ENCODE results near the gene SCN8A.
"Not testable (repeated sequence)": the region's sequence is repeated elsewhere in the genome, so short reads cannot be mapped to it uniquely, and the experiment has no call there.

The SCN8A gene

GRCh38 chr12:51591016-51591901 is at the start of gene SCN8A:
SCN8A (plus strand) TSS chr12:51591233; CDS start chr12:51662818, 71,585 bp downstream.
- peak in 2 of 3 donors; percentile 6 to 49 for DNase-seq (ENCODE audit: low read depth in 3 of 3)

GRCh38 chr12:51546097-51546496 is 44.9 kb upstream of the SCN8A start:
- DNase-seq (ENCODE audit: low read depth in 3 of 3) = no peak

- no peak for DNase-seq (ENCODE audit: low read depth in 3 of 3)
These were observed 43.4 kb upstream of the SCN8A start for GRCh38 chr12:51547606-51548005.

GRCh38 chr12:51548241-51548640 is 42.8 kb upstream of the SCN8A start:
- DNase-seq (ENCODE audit: low read depth in 3 of 3) = no peak

GRCh38 chr12:51549637-51550036 is 41.4 kb upstream of the SCN8A start:
- DNase-seq (ENCODE audit: low read depth in 3 of 3) = no peak

- not testable (repeated sequence) for DNase-seq (ENCODE audit: low read depth in 3 of 3)
These were observed 22.6 kb upstream of the SCN8A start for GRCh38 chr12:51568271-51569032.

GRCh38 chr12:51579321-51579850 is 11.6 kb upstream of the SCN8A start:
- DNase-seq (ENCODE audit: low read depth in 3 of 3) = no peak

GRCh38 chr12:51589060-51589459 is 2.0 kb upstream of the SCN8A start:
- no peak for DNase-seq (ENCODE audit: low read depth in 3 of 3)

GRCh38 chr12:51589557-51590176 is 1.4 kb upstream of the SCN8A start:
- DNase-seq (ENCODE audit: low read depth in 3 of 3) = no peak

GRCh38 chr12:51590347-51591015 is 552 bp upstream of the SCN8A start:
- peak; percentile 50 to 76 (median 51) for DNase-seq (ENCODE audit: low read depth in 3 of 3)

- DNase-seq (ENCODE audit: low read depth in 3 of 3) = no peak
These were observed 1.1 kb downstream of the SCN8A start for GRCh38 chr12:51592034-51592705.

- no peak for DNase-seq (ENCODE audit: low read depth in 3 of 3)
These were observed 2.0 kb downstream of the SCN8A start for GRCh38 chr12:51593021-51593420.

- DNase-seq (ENCODE audit: low read depth in 3 of 3) = peak in 1 of 3 donors; percentile 7
These were observed 2.5 kb downstream of the SCN8A start for GRCh38 chr12:51593539-51593938.

GRCh38 chr12:51598156-51598555 is 7.1 kb downstream of the SCN8A start:
- DNase-seq (ENCODE audit: low read depth in 3 of 3) = no peak

GRCh38 chr12:51600721-51601120 is 9.7 kb downstream of the SCN8A start:
- no peak for DNase-seq (ENCODE audit: low read depth in 3 of 3)

- DNase-seq (ENCODE audit: low read depth in 3 of 3) = no peak
These were observed 10.2 kb downstream of the SCN8A start for GRCh38 chr12:51601241-51601640.

- DNase-seq (ENCODE audit: low read depth in 3 of 3) = not testable (repeated sequence)
These were observed 14.9 kb downstream of the SCN8A start for GRCh38 chr12:51605896-51606295.

- DNase-seq (ENCODE audit: low read depth in 3 of 3) = not testable (repeated sequence)
These were observed 16.2 kb downstream of the SCN8A start for GRCh38 chr12:51607197-51607596.

GRCh38 chr12:51620448-51620847 is 29.4 kb downstream of the SCN8A start:
- DNase-seq (ENCODE audit: low read depth in 3 of 3) = no peak

- no peak for DNase-seq (ENCODE audit: low read depth in 3 of 3)
These were observed 30.3 kb downstream of the SCN8A start for GRCh38 chr12:51621156-51621922.
